ENCODE measurements around the gene EHD2.
"Not testable (repeated sequence)": the region's sequence is repeated elsewhere in the genome, so short reads cannot be mapped to it uniquely, and the experiment has no call there.

EHD2 gene

DNA sequence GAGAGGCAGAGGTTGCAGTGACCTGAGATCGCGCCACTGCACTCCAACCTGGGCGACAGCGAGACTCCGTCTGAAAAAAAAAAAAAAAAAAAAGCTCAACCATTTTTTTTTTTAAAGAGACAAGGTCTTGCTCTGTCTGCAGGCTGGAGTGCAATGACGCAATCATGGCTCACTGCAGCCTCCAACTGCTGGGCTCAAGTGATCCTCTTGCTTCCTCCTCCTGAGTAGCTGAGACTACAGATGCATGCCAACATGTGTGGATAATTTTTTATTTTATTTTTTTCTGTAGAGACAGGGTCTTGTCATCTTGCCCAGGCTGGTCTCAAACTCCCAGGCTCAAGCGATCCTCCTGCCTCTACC is 10.3 kb downstream of the EHD2 start:
- DNase-seq (ENCODE audit: low read depth): peak; percentile 94
- TF ChIP-seq, protein P1, sequence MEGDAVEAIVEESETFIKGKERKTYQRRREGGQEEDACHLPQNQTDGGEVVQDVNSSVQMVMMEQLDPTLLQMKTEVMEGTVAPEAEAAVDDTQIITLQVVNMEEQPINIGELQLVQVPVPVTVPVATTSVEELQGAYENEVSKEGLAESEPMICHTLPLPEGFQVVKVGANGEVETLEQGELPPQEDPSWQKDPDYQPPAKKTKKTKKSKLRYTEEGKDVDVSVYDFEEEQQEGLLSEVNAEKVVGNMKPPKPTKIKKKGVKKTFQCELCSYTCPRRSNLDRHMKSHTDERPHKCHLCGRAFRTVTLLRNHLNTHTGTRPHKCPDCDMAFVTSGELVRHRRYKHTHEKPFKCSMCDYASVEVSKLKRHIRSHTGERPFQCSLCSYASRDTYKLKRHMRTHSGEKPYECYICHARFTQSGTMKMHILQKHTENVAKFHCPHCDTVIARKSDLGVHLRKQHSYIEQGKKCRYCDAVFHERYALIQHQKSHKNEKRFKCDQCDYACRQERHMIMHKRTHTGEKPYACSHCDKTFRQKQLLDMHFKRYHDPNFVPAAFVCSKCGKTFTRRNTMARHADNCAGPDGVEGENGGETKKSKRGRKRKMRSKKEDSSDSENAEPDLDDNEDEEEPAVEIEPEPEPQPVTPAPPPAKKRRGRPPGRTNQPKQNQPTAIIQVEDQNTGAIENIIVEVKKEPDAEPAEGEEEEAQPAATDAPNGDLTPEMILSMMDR (conservative IDR thresholded peaks at IDR 0.05; ENCODE audit: control insufficient read depth, insufficient read depth, low read depth, low read length): no peak
- H3K4me3 ChIP-seq (ENCODE audit: control insufficient read depth, low read depth, low read length): peak overlapping the region; percentile 5

- TF ChIP-seq, protein P1 (conservative IDR thresholded peaks at IDR 0.05; ENCODE audit: control insufficient read depth, insufficient read depth, low read depth, low read length): no peak
- DNase-seq (ENCODE audit: low read depth): no peak
- H3K4me3 ChIP-seq (ENCODE audit: control insufficient read depth, low read depth, low read length): no peak overlapping the region
Observed at GRCh38 chr19:47725759-47726401, 12.7 kb downstream of the EHD2 start.

DNA sequence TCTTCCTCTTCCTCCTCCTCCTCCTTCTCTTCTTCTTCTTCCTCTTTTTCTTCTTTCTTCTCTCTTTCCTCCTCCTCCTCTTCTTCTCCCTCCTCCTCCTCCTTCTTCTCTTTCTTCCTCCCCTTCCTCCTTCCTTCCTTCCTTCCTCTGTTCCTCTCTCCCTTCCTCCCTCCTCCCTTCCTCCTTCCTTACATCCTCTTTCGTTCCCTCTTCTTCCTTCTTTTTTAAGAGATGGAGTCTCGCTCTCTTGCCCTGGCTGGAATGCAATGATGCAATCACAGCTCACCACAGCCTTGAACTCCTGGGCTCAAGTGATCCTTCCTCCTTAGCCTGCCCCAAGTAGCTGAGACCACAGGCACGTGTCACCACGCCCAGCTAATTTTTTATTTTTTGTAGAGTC is 13.2 kb downstream of the EHD2 start:
- DNase-seq (ENCODE audit: low read depth): peak; percentile 73
- TF ChIP-seq, protein P1 (conservative IDR thresholded peaks at IDR 0.05; ENCODE audit: control insufficient read depth, insufficient read depth, low read depth, low read length): no peak
- H3K4me3 ChIP-seq (ENCODE audit: control insufficient read depth, low read depth, low read length): no peak overlapping the region

DNA sequence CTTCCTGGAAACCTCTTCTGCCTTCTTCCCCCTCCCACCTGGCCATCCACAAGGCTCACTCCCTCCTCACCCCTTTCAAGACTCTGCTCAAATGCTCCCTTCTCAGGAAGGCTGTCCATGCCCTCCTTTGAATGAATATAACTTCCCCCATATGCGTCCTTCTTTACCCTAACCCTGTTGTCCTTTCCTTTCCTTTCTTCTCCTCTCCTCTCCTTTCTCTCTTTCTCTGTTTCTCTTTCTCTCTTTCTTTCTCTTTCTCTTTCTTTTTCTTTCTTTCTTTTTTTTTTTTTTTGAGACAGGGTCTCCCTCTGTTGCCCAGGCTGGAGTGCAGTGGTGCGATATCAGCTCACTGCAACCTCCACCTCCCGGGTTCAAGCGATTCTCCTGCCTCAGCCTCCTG is 15.1 kb downstream of the EHD2 start:
- not testable (repeated sequence) for DNase-seq (ENCODE audit: low read depth); H3K4me3 ChIP-seq (ENCODE audit: control insufficient read depth, low read depth, low read length)

DNA sequence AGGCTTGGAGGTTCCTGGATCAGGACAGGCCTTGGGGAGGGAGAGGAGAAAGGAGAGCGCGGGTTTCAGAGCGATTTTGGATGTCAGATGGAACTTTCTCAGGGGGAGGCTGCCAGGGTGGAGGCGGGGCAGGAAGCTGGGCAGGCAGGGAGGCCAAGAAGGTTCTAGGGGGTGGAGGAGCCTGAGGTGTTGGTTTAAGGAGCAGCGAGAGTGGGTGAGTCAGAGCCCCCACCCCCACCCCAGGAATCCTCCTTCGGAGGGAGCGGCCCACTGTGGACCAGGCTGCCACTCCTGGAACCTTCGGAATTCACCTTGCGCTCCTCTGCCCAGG is 16.2 kb downstream of the EHD2 start:
- TF ChIP-seq, protein P1 (conservative IDR thresholded peaks at IDR 0.05; ENCODE audit: control insufficient read depth, insufficient read depth, low read depth, low read length): no peak
- DNase-seq (ENCODE audit: low read depth): peak; percentile 85
- H3K4me3 ChIP-seq (ENCODE audit: control insufficient read depth, low read depth, low read length): no peak overlapping the region

GRCh38 chr19:47729799-47730520 is 16.7 kb downstream of the EHD2 start:
- no peak overlapping the region for H3K4me3 ChIP-seq (ENCODE audit: control insufficient read depth, low read depth, low read length)
- peak; percentile 24 for DNase-seq (ENCODE audit: low read depth)
- TF ChIP-seq, protein P1 (conservative IDR thresholded peaks at IDR 0.05; ENCODE audit: control insufficient read depth, insufficient read depth, low read depth, low read length): no peak

GRCh38 chr19:47730521-47730889 is 17.3 kb downstream of the EHD2 start:
- no peak for DNase-seq (ENCODE audit: low read depth)
- TF ChIP-seq, protein P1 (conservative IDR thresholded peaks at IDR 0.05; ENCODE audit: control insufficient read depth, insufficient read depth, low read depth, low read length): no peak

More at GRCh38 chr19:47730521-47730889, 17.3 kb downstream of the EHD2 start:
- no peak overlapping the region for H3K4me3 ChIP-seq (ENCODE audit: control insufficient read depth, low read depth, low read length)
